GM21786 (cell line): Measurements from ENCODE around the gene SDK2.

ENCODE experiments used
- ATAC-seq: cut with Tn5 transposase; IDR thresholded peaks from one replicate; pipeline ENCODE4 v1.9.1; 2021; ENCODE audit not compliant: unreplicated experiment

Gene SDK2

GRCh38 chr17:73559532-73559931 is 84.7 kb downstream of the SDK2 start:
- no peak for ATAC-seq

DNA sequence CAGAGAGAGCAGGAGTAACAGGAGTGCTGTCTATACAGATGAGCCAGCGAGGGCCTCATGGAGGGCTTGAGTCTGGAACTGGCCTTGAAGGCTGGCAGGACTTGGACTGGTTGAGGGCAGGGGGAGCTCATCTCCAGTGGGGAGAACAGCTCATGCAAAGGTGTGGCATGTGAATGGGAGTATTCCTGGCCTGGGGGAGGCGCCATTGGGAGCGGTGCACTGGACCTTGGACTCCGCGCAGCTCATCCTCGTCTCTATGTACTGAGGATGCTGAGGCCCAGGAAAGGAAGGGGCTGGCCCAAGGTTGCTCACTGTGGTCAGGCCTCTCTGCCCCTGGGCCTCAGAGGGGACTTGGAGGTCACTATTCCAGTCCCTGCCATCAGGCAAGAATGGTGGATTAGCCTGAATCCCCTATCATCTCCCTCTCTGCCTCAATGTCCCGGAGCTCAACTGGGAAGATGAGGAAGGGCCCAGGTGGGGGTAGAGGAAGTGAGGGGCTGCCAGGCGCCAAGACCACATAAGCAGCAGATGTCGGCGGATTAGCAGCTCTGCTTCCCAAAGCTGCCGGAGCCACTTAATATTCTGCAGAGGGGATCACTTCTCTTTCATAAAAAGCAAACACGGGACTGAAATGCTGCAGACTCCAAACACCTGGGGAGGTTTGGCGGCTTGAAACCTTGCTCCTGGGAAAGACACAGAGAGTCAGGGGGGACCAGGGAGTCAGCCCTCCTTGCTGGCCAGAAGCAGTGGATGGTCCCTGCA is 88.9 kb downstream of the SDK2 start:
- ATAC-seq, result no peak

- ATAC-seq, result no peak
These were observed 89.7 kb downstream of the SDK2 start for GRCh38 chr17:73554498-73554897.

DNA sequence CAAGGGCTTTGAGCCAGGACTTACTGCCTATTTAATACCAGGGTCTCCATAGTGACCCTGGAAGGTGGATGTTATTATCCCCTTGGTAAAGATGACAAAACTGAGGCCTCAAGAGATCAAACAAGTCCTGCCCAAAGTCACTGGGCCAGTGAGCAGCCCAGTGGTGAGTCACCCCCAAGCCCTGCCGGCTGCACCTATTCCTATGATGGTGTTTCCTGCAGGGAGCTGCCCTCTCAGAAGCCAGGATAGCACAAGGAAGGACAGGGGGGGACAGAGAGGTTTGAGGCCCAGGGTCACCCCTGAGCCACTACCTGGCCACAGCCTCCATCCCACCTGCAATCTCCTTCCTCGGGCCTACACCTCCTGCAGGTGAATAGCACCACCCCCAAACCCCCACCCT is 90.9 kb downstream of the SDK2 start:
- no peak for ATAC-seq

DNA sequence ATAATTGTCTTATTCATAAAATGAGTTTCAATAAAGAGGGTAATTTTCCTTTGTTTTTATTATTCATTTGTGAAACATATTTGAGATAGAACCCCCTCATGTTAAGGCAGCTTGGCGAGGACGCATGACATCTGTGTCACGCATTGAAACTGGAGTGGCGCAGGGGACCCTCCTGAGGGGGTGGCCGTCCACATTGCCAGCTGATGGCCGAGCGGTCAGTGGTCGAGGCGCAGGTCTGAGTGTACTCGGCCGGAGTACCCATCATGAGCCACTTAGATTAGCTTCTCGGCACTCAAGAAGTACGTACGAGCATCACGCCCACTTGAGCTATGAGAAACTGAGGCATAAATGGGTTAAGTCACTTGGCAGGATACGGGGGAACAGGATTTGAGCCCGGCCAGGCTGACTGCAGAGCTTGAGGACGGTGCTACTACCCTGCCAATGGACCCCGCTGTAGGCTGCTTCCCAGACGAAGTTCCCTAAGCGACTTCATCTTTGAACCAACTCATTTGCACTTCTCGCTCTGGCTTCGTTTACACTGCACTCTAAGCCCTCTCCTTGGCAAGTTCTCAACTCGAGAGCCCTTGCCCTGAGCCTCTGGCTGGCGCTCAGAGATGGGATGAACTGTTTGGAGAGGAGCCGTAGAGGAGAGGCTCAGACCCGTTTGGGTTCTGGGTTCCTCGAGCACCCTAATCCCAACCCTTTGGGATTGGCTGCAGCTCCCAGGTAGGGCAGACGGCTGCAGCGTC is 91.8 kb downstream of the SDK2 start:
- ATAC-seq, result no peak

GRCh38 chr17:73551759-73552158 is 92.5 kb downstream of the SDK2 start:
- ATAC-seq, result no peak

DNA sequence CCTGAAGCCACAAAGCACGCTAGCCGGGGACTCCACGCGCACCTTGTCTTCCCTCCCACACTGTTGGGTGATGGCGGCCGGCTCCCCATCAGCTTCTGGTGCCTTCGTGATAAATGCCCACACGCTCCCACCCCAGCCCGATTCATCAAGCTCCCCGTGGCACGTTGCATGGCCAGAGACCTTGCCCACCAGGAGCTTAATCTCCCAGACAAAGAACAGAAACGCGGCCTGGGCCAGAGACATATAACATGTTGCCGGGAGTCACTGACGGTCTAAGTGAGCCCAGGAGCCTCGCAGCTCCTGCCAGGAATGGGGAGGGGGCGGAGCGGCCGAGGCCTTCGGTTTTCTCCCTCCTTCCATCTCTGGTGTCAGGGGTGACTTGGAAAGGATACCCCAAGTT is 93.1 kb downstream of the SDK2 start:
- ATAC-seq, result no peak

- ATAC-seq, result no peak
These were observed 93.7 kb downstream of the SDK2 start for GRCh38 chr17:73550556-73550955.

GRCh38 chr17:73549841-73550430 is 94.3 kb downstream of the SDK2 start:
- no peak for ATAC-seq

- no peak for ATAC-seq
These were observed 95.5 kb downstream of the SDK2 start for GRCh38 chr17:73548620-73549311.

GRCh38 chr17:73547790-73548189 is 96.5 kb downstream of the SDK2 start:
- ATAC-seq, result no peak

DNA sequence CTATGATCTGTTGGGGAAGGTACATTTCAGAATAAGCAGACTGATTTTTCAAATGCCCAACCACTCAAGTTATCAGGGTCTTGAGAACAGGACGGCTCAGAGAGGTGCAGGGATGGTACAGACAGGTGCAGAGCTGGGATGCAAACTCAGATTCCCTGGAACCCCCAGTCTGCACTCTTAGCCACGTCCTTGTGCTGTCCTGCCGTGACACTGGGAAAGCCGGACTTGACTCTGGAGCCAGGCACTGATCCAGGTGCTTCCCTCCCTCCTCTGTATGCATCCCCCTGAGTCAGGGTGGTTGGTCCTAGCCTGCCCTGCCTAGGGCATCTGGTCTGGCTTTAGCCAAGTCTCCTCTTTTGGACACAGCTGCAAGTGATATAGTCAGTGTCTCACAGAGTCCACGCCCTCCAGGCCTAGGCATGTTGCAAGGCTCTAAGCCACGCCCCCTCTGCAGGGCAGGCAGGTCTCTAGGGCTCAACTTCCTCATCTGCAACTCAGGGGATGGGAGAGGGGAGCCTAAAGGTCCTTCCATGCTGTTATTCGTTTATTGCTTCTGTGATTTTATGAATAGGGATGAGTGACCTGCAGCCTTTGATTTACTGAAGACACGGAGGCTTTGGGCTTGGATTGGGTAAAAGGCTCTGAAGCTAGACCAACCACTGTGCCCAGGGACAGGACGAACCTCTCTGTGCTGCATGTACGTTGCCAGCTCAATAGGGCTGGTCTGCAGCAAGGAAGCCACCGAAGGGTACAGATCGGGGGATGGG is 97.3 kb downstream of the SDK2 start:
- no peak for ATAC-seq

- no peak for ATAC-seq
These were observed 98.1 kb downstream of the SDK2 start for GRCh38 chr17:73546114-73546513.

GRCh38 chr17:73545109-73546032 is 98.9 kb downstream of the SDK2 start:
- no peak for ATAC-seq

DNA sequence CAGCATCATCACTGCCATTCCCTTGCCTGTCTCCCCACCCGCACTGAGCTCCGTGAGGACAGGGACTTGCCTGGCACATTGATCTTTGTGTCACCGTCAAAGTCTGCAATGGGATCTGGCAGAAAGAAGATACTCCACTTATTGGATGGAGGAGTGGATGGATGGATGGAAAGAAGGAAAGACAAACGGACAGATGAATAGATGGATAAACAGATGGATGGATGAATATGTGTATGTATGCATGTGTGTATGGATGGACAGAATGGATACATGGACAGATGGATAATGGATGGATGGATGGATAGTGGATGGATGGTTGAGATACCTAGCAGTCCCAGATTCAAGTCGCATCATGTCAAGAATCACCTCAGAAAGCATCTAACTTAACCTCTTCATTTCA is 99.9 kb downstream of the SDK2 start:
- no peak for ATAC-seq

GRCh38 chr17:73542323-73542722 is 101.9 kb downstream of the SDK2 start:
- ATAC-seq, result no peak

GRCh38 chr17:73541561-73541981 is 102.7 kb downstream of the SDK2 start:
- ATAC-seq, result no peak

DNA sequence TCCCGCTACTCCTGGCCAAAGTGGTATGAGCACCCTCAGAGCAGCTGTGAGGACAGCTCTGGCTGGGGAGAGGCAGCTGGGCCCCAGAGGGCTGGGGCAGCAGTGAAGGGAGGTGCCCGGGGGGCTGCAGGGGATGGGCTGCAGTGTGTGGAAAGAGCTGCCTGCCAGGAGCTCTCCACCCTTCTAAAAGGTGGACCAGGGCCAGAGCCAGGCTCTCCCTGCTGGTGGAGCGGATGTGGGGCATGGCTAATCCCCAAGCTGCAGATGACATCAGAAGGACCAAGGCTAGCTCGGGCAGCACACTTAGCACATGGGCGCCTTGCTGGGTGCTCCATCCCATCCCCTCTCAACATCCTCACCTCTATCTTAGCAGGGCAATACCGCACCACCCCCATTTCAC is 103.1 kb downstream of the SDK2 start:
- no peak for ATAC-seq

- no peak for ATAC-seq
These were observed 105.1 kb downstream of the SDK2 start for GRCh38 chr17:73539166-73539565.

DNA sequence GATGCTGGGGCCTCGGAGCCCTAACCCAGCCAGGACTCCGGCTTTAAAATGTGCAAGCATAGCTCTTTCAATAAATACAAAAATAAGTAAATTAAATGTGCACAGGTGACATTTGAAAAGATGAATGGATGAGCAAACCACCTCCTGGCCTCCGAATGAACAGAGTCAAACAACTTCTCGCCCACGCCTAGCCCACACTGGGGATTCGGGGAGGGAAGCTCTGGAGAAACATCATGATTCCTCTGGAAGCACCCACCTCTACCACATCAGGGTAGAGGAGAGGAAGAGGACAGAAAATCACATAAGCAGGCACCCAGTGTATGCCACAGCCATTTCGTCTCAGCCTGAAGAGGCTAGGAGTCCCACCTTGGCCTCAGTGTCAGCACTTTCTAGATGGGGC is 105.8 kb downstream of the SDK2 start:
- no peak for ATAC-seq
